ENCODE results near the gene TMEM164.

The TMEM164 gene

DNA sequence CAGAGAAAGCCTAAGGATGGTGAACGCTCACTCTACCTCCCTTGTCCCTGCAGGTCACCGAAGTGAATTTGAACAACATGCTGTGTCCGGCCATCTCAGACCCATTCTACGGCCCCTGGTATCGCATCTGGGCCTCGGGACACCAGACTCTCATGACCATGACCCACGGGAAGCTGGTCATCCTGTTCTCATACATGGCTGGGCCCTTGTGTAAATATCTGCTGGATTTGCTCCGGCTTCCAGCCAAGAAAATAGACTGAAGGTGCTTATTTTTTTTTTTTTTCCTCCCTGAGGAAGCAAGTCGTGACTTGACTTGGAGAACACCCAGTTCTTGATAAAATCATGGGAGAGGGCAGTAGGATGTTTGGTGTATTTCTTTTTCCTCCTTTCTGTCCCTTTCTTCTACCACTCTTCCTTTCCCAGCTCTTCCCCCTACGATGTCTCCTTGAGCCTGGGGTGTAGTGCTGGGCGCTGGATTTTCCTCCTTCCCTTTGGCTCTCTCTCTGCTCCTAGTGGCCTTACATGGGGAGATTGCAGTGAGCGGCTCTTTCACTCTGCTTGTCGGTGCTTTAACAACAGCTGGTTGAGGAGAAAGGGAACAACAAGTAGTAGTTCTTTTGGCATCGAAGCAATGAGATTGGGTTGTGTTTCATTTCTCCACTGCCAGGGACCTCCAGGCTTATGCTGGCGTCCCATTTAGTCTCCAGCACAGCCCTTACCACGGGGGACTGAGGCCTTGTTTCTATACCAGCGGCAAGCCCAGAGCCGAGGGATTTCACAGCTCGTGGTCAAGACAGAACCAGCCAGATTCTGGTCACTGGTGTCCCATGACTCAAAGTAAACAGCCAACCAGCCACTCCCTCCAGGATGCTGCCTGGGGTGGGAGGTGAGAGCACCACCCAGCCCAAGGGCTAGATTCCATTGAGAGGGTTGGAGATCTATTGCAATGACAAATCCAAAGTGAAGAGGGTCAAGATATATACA, 170.6 kb downstream of the TMEM164 start:
- Histone ChIP-seq H3K4me1 (ENCODE audit: control insufficient read depth in 2 of 2, insufficient read depth in 2 of 2, low read length in 2 of 2) (no peaks in the 10 kb centered on the region), H3K27ac (ENCODE audit: low read depth in 2 of 2, low read length in 2 of 2) (no peak overlapping the region), H3K9ac (ENCODE audit: low read depth in 1 of 2, low read length in 2 of 2) (no peak overlapping the region), H3K27me3 (ENCODE audit: control insufficient read depth in 2 of 2, insufficient read depth in 2 of 2, low read length in 2 of 2) (no peaks in the 10 kb centered on the region), H3K4me3 (ENCODE audit: low read length in 2 of 2) (no peak overlapping the region), H3K9me3 (ENCODE audit: control insufficient read depth in 2 of 2, low read length in 2 of 2) (no peaks in the 10 kb centered on the region), H3K36me3 (ENCODE audit: control insufficient read depth in 2 of 2, insufficient read depth in 2 of 2, low read length in 2 of 2) (peaks cover 0 to 5% of the 10 kb centered on the region in 2 donors)

DNA sequence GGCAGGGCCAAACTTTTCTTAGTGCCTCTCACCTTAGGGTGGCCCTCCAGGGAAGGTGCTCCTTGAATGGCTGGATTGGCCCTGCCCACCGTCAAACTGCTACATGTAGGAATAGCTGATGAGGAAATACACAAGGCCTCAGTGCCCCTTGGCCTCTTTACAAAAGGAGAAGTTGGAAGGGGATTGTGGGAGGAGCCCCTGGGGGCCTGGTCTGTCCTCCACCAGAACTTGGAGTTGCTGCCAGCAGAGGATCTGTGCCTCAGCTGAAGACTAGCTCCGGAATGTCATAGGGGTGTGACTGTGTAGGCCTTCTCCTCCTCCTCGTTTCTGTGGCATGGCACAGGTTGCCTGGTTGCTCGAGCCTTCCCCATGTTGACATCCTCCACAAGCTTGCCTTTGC, 172.2 kb downstream of the TMEM164 start:
- Histone ChIP-seq H3K27ac (ENCODE audit: low read depth in 2 of 2, low read length in 2 of 2) (no peak overlapping the region), H3K36me3 (ENCODE audit: control insufficient read depth in 2 of 2, insufficient read depth in 2 of 2, low read length in 2 of 2) (peaks cover 0 to 7% of the 10 kb centered on the region in 2 donors), H3K4me1 (ENCODE audit: control insufficient read depth in 2 of 2, insufficient read depth in 2 of 2, low read length in 2 of 2) (no peaks in the 10 kb centered on the region), H3K9me3 (ENCODE audit: control insufficient read depth in 2 of 2, low read length in 2 of 2) (no peaks in the 10 kb centered on the region), H3K9ac (ENCODE audit: low read depth in 1 of 2, low read length in 2 of 2) (no peak overlapping the region), H3K27me3 (ENCODE audit: control insufficient read depth in 2 of 2, insufficient read depth in 2 of 2, low read length in 2 of 2) (no peaks in the 10 kb centered on the region), H3K4me3 (ENCODE audit: low read length in 2 of 2) (no peak overlapping the region)

DNA sequence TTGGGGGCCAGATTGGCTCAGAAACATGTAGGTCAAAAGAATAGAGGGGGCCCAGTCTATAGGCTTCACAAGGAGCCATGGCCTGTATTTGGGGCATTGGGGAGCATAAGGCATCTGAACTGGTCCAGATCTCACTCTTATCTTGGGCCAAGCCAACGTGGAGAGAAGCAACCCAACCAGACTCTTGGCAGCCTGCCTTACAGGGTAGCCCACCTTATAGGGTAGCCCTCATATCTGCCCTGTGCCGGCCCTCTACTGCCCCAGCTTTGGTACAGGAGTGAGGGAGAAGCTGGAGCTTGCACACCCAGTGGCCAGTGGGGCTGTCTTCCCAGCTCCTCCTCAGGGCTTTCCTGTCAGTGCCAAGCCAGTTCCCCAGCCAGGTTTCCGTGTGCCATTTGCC, 172.8 kb downstream of the TMEM164 start:
- Histone ChIP-seq H3K27ac (ENCODE audit: low read depth in 2 of 2, low read length in 2 of 2) (no peak overlapping the region), H3K36me3 (ENCODE audit: control insufficient read depth in 2 of 2, insufficient read depth in 2 of 2, low read length in 2 of 2) (peaks cover 0 to 7% of the 10 kb centered on the region in 2 donors), H3K4me3 (ENCODE audit: low read length in 2 of 2) (no peak overlapping the region), H3K4me1 (ENCODE audit: control insufficient read depth in 2 of 2, insufficient read depth in 2 of 2, low read length in 2 of 2) (no peaks in the 10 kb centered on the region), H3K9me3 (ENCODE audit: control insufficient read depth in 2 of 2, low read length in 2 of 2) (no peaks in the 10 kb centered on the region), H3K9ac (ENCODE audit: low read depth in 1 of 2, low read length in 2 of 2) (no peak overlapping the region), H3K27me3 (ENCODE audit: control insufficient read depth in 2 of 2, insufficient read depth in 2 of 2, low read length in 2 of 2) (no peaks in the 10 kb centered on the region)

DNA sequence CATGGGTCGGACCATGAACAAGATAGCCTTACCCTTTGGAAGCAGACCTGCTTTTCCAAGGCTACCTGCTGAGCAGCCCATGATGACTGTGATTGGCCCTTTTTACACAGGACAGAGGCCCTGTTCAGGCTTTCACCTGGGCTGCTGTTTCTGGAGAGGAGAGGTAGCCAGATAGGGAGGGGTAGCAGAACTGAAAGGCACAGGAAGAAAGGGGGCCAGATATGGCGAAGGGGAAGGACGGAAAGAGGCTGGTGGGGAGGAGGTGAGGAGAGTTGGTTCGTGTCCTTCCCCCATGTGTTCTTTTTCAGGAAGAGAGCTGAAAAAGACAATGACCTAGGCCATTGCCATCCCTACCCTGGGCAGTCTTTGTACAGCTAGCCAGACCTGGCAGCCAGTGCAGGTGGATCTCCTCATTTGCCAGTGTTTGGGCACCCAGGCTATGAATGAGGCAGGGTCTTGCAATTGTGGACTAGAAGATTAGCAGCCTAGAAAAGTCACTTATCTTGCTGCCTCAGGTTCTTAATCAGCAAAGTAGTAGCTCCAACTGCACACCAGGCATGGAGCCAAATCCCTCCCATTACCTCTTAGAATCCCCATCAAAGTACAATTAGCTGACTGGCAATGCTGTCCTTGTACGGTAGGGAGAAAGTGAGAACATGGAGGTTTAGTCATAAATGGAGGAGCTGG, 175.4 kb downstream of the TMEM164 start:
- H3K27ac ChIP-seq (ENCODE audit: low read depth in 2 of 2, low read length in 2 of 2) = no peak overlapping the region
- H3K27me3 ChIP-seq (ENCODE audit: control insufficient read depth in 2 of 2, insufficient read depth in 2 of 2, low read length in 2 of 2) = peaks cover 0 to 3% of the 10 kb centered on the region in 2 donors
- no peak overlapping the region for H3K4me3 ChIP-seq (ENCODE audit: low read length in 2 of 2)
- H3K36me3 ChIP-seq (ENCODE audit: control insufficient read depth in 2 of 2, insufficient read depth in 2 of 2, low read length in 2 of 2) = peaks cover 0 to 7% of the 10 kb centered on the region in 2 donors
- H3K9me3 ChIP-seq (ENCODE audit: control insufficient read depth in 2 of 2, low read length in 2 of 2) = no peaks in the 10 kb centered on the region
- H3K9ac ChIP-seq (ENCODE audit: low read depth in 1 of 2, low read length in 2 of 2) = no peak overlapping the region
- H3K4me1 ChIP-seq (ENCODE audit: control insufficient read depth in 2 of 2, insufficient read depth in 2 of 2, low read length in 2 of 2) = no peaks in the 10 kb centered on the region

DNA sequence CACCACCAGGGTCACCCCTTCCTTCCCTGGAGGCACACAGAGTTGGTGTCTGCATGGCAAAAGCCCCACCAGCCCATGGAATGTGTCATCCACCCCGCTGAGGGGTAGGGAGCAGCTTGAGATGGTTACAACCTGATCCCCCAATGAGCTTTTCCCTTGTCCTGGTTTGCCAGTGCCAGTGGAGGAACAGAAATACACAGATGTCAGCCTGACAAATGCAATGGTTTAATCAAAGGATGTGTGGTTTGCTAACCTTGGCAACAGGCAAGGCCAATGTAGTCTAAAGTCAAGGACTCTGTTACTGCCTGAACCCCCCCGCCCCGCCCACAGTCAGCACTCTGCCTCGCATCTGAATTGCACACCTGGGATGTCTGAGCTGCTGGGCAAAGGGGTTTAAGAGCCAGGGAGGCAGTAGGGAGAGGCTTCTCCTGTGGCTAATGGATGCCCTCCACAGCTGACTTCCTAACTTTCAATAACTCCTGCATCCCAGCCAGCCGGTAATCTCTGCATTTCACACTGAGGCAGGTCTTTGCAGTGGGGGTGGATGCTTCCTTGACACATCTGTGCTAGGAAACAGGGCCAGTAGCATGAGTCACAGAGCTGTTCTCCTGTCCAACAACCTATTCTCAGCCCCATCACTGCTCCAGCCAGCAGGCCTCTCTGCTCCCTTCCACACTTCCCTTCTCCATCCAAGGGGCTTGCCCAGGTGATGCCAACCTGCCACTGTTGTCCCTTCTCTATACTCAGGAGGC, 177.4 kb downstream of the TMEM164 start:
- Histone ChIP-seq H3K27me3 (ENCODE audit: control insufficient read depth in 2 of 2, insufficient read depth in 2 of 2, low read length in 2 of 2) (peaks cover 0 to 3% of the 10 kb centered on the region in 2 donors), H3K9me3 (ENCODE audit: control insufficient read depth in 2 of 2, low read length in 2 of 2) (no peaks in the 10 kb centered on the region), H3K36me3 (ENCODE audit: control insufficient read depth in 2 of 2, insufficient read depth in 2 of 2, low read length in 2 of 2) (peaks cover 0 to 3% of the 10 kb centered on the region in 2 donors), H3K27ac (ENCODE audit: low read depth in 2 of 2, low read length in 2 of 2) (no peak overlapping the region), H3K4me3 (ENCODE audit: low read length in 2 of 2) (no peak overlapping the region), H3K4me1 (ENCODE audit: control insufficient read depth in 2 of 2, insufficient read depth in 2 of 2, low read length in 2 of 2) (no peaks in the 10 kb centered on the region), H3K9ac (ENCODE audit: low read depth in 1 of 2, low read length in 2 of 2) (no peak overlapping the region)

DNA sequence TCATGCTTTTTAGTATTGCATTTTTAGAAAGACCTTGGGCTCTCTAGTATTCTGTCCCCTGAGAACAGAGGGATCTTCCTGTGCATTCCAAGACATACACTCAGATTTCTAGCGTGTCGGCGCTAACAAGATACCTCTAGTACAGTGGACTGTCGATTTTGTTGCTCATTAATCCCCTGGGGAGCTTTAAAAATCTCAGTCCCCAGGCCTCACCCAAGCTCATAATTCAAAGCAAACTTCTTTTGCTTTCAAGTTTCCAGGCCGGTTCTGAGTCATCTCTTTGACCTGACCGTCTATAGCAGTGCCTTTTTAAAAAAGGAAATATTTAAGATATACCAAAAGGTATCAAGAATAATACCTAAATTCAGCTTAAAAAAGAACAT, 178.0 kb downstream of the TMEM164 start:
- H3K9ac ChIP-seq (ENCODE audit: low read depth in 1 of 2, low read length in 2 of 2) = no peak overlapping the region
- H3K4me1 ChIP-seq (ENCODE audit: control insufficient read depth in 2 of 2, insufficient read depth in 2 of 2, low read length in 2 of 2) = no peaks in the 10 kb centered on the region
- peaks cover 0 to 2% of the 10 kb centered on the region in 2 donors for H3K36me3 ChIP-seq (ENCODE audit: control insufficient read depth in 2 of 2, insufficient read depth in 2 of 2, low read length in 2 of 2)
- no peak overlapping the region for H3K4me3 ChIP-seq (ENCODE audit: low read length in 2 of 2)
- no peaks in the 10 kb centered on the region for H3K9me3 ChIP-seq (ENCODE audit: control insufficient read depth in 2 of 2, low read length in 2 of 2)
- H3K27ac ChIP-seq (ENCODE audit: low read depth in 2 of 2, low read length in 2 of 2) = no peak overlapping the region
- H3K27me3 ChIP-seq (ENCODE audit: control insufficient read depth in 2 of 2, insufficient read depth in 2 of 2, low read length in 2 of 2) = peaks cover 0 to 3% of the 10 kb centered on the region in 2 donors

DNA sequence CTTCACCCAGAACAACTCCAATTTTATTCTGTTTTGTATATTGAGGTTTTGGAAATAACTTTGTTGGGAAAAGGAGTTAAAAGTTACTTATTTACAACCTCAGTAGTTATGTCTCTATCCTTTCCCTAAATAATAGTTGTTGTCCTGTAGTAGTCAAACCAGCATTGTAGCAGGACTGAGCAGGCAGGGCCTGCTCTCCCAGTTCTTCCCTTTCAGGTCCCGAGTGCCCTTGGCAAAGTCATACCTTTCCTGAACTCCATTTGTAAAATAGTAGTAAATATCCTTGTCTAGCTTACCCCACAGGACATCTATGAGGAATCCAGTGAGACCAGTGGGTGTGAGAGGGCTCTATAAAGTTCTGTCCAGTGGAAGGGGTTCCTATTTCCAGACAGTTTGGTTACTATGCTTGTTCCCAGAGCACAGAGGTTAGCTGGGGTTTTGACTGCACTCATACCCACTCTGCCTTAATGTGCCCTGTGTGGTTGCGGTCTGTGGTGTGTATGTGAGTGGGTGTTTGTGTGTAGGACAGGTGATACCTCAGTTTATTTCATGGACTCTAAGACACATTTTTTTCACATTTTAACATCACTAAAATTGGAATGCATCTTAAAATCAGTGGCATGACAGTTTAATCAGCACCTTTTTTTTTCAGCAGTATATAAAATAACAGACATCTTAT, 178.7 kb downstream of the TMEM164 start:
- Histone ChIP-seq H3K36me3 (ENCODE audit: control insufficient read depth in 2 of 2, insufficient read depth in 2 of 2, low read length in 2 of 2) (peaks cover 0 to 2% of the 10 kb centered on the region in 2 donors), H3K9ac (ENCODE audit: low read depth in 1 of 2, low read length in 2 of 2) (no peak overlapping the region), H3K27ac (ENCODE audit: low read depth in 2 of 2, low read length in 2 of 2) (no peak overlapping the region), H3K9me3 (ENCODE audit: control insufficient read depth in 2 of 2, low read length in 2 of 2) (no peaks in the 10 kb centered on the region), H3K4me3 (ENCODE audit: low read length in 2 of 2) (no peak overlapping the region), H3K4me1 (ENCODE audit: control insufficient read depth in 2 of 2, insufficient read depth in 2 of 2, low read length in 2 of 2) (no peaks in the 10 kb centered on the region), H3K27me3 (ENCODE audit: control insufficient read depth in 2 of 2, insufficient read depth in 2 of 2, low read length in 2 of 2) (peaks cover 0 to 3% of the 10 kb centered on the region in 2 donors)

DNA sequence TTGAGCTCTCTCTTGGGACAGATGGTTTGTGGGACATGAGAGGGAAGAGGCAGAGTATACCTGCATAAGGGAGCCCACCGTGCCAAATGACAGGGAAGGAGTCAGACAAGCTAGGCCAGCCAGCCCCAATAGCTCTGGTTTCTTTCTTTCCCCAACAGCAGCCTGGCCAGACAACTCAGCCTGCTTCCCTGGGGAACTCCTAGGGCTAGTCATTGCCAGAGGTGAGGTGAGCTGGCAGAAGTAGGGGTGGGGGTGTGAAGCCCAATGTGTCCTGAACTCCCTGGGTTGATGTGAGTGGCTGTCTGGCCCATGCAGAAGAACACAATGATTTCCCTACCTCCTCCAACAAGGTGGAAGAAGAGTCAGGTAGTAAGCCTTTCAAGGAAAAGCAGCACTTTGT, 179.4 kb downstream of the TMEM164 start:
- Histone ChIP-seq H3K9ac (ENCODE audit: low read depth in 1 of 2, low read length in 2 of 2) (no peak overlapping the region), H3K4me3 (ENCODE audit: low read length in 2 of 2) (no peak overlapping the region), H3K36me3 (ENCODE audit: control insufficient read depth in 2 of 2, insufficient read depth in 2 of 2, low read length in 2 of 2) (peaks cover 0 to 2% of the 10 kb centered on the region in 2 donors), H3K9me3 (ENCODE audit: control insufficient read depth in 2 of 2, low read length in 2 of 2) (no peaks in the 10 kb centered on the region), H3K27ac (ENCODE audit: low read depth in 2 of 2, low read length in 2 of 2) (no peak overlapping the region), H3K4me1 (ENCODE audit: control insufficient read depth in 2 of 2, insufficient read depth in 2 of 2, low read length in 2 of 2) (no peaks in the 10 kb centered on the region), H3K27me3 (ENCODE audit: control insufficient read depth in 2 of 2, insufficient read depth in 2 of 2, low read length in 2 of 2) (peaks cover 0 to 3% of the 10 kb centered on the region in 2 donors)

DNA sequence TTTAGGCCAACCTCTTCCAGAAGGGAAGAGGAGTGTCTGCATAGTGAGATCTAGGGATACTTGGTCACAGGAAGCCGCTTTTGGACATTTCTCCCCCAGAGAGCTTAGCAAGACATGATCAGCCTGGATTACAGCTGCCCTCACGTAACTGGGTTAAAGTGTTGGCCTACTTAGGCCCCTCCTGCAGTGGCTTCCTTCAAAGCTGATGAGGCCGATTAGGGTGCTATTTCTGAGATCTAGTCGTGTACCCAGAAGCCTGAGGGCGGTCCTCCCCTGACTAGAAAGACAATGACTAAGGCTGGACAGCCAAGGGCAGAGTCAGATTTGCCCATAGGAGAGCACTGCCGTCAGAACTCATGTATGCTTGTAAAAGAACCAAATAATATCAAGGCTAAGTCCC, 180.0 kb downstream of the TMEM164 start:
- Histone ChIP-seq H3K27ac (ENCODE audit: low read depth in 2 of 2, low read length in 2 of 2) (no peak overlapping the region), H3K27me3 (ENCODE audit: control insufficient read depth in 2 of 2, insufficient read depth in 2 of 2, low read length in 2 of 2) (peaks cover 0 to 3% of the 10 kb centered on the region in 2 donors), H3K4me3 (ENCODE audit: low read length in 2 of 2) (no peak overlapping the region)

More for the DNA sequence above, 180.0 kb downstream of the TMEM164 start:
- Histone ChIP-seq H3K36me3 (ENCODE audit: control insufficient read depth in 2 of 2, insufficient read depth in 2 of 2, low read length in 2 of 2) (peaks cover 0 to 2% of the 10 kb centered on the region in 2 donors), H3K9ac (ENCODE audit: low read depth in 1 of 2, low read length in 2 of 2) (no peak overlapping the region), H3K9me3 (ENCODE audit: control insufficient read depth in 2 of 2, low read length in 2 of 2) (no peaks in the 10 kb centered on the region), H3K4me1 (ENCODE audit: control insufficient read depth in 2 of 2, insufficient read depth in 2 of 2, low read length in 2 of 2) (no peaks in the 10 kb centered on the region)
